T-helper 17 cell (primary cell): ENCODE data around the gene TTLL5. TPM values are rescaled to one million over a fixed set of nuclear protein-coding genes. Genes with fewer than 3 reads are reported as not detected.

ENCODE experiments used
- ATAC-seq: fragments of 150-1000 bp; cut with Tn5 transposase; 2 replicates; pipeline ENCODE4 v1.10.0; 2021; ENCODE audit warnings: mild to moderate bottlenecking, moderate library complexity
- DNase-seq, 3 donors: peaks; one replicate each; pipeline versions ENCODE4 v3.0.0 to v3.0.0-alpha.2; 2020 to 2021
- H3K9me3 ChIP-seq: one replicate; pipeline ENCODE4 v1.7.0; 2013; ENCODE audit warnings: low read length, mild to moderate bottlenecking; ENCODE audit not compliant: control insufficient read depth, poor library complexity, severe bottlenecking
- H3K27ac Mint-ChIP-seq: one replicate; pipeline ENCODE4 v1.8.0; 2022; ENCODE audit warnings: mild to moderate bottlenecking, moderate library complexity, mixed read lengths
- H3K27me3 Mint-ChIP-seq: one replicate; pipeline ENCODE4 v1.8.0; 2022; ENCODE audit warnings: mixed read lengths
- H3K36me3 Mint-ChIP-seq: one replicate; pipeline ENCODE4 v1.8.0; 2022; ENCODE audit warnings: low read depth, mixed read lengths
- H3K4me1 Mint-ChIP-seq: one replicate; pipeline ENCODE4 v1.8.0; 2022; ENCODE audit warnings: mild to moderate bottlenecking, mixed read lengths
- H3K4me3 Mint-ChIP-seq: one replicate; pipeline ENCODE4 v1.8.0; 2022; ENCODE audit warnings: mild to moderate bottlenecking, moderate library complexity, mixed read lengths
- total RNA-seq, 4 donors: library from RNA in 2 of 4; stranded (reverse) in 2 of 4; gene quantifications; one replicate each; pipeline ENCODE4 v1.2.3 and lab custom pipeline; 2022 to 2026

The TTLL5 gene
- total RNA-seq, 2 donors from 2014 or later = 26.0 to 31.9 TPM

DNA sequence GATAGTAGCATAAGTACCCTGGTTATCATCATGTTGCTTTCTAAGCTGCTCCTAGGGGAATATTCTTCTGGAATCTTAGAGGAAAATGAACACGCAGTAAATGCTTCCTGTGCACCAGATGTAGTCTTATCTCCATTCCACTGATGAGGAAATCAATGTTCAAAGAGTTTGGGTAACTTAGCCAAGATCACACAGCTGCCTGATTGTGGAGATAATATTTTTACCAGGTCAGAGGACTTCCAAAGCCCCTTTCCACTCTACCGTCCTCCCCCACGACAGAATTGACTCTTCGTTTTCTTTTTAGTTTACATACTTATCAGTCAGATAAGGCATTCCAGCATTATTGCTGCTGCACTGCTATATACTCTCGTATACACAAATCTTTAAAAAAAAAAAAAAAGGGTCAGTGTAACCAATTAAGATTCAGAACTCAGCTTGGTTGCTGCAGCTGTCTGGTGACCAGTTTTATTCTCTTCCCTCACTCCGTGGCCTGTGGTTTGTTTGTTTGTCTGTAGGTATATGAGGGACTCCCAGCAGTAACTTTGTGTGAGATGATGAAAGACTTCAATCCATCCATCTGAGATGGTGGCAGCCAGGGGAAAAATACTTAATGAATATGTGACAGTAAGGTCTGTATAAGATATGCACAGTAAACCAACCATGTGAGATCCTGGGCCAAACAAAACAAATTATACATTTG lies 210.3 kb downstream of the TTLL5 start:
- no peaks in the 10 kb centered on the region for H3K27me3 Mint-ChIP-seq
- H3K4me3 Mint-ChIP-seq = no peak overlapping the region
- no peak overlapping the region for H3K27ac Mint-ChIP-seq
- H3K9me3 ChIP-seq = no peaks in the 10 kb centered on the region
- ATAC-seq = no peak
- no peak for DNase-seq
- H3K4me1 Mint-ChIP-seq = peaks cover 2% of the 10 kb centered on the region
- H3K36me3 Mint-ChIP-seq = peaks cover 3% of the 10 kb centered on the region

DNA sequence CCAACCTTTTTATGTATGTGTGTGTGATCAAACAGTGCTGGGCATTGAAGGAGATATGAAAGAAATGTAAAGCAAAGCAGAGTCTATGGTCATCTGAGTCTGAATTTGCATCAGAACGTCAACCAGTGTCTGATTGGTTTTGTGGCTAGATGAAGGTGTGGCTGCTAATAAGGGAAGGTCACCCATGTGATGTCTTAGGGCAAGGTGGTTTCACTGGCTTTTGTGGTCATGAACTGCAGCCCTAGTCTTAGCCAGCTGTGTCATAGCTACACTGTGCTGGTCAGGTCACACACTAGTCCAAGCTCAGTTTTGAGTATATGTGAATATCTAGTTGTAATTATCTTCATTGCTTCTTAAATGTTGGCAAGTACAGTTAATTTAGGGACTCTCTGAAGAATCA lies 214.9 kb downstream of the TTLL5 start:
- peaks cover 2% of the 10 kb centered on the region for H3K4me1 Mint-ChIP-seq
- DNase-seq (no peak), ATAC-seq (no peak)
- H3K4me3 Mint-ChIP-seq = no peak overlapping the region
- H3K9me3 ChIP-seq = no peaks in the 10 kb centered on the region
- no peaks in the 10 kb centered on the region for H3K27me3 Mint-ChIP-seq
- peaks cover 3% of the 10 kb centered on the region for H3K36me3 Mint-ChIP-seq
- H3K27ac Mint-ChIP-seq = no peak overlapping the region

DNA sequence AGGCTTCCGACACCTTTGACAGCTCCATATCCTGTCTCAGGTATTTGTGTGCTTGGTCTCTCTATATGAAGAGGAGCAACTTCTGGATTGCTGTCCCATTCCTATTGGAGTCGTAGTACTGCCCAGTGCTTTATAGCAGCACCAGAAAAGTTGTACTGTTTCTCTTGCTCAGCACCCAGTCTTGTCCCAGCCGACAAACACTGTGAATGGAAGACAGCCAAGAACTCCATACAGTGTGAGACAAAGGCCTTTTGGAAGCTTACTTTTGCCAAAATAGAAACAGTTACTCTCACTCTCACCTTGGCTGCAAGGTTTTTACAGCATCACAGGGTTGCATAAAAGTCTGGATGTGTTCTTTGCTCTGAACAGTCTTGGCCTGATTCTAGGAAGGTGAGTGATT lies 215.5 kb downstream of the TTLL5 start:
- Mint-ChIP-seq H3K4me3 (no peak overlapping the region), H3K27me3 (no peaks in the 10 kb centered on the region), H3K4me1 (no peaks in the 10 kb centered on the region), H3K27ac (no peak overlapping the region), H3K36me3 (peaks cover 3% of the 10 kb centered on the region)
- no peak for DNase-seq
- H3K9me3 ChIP-seq = no peaks in the 10 kb centered on the region
- no peak for ATAC-seq

DNA sequence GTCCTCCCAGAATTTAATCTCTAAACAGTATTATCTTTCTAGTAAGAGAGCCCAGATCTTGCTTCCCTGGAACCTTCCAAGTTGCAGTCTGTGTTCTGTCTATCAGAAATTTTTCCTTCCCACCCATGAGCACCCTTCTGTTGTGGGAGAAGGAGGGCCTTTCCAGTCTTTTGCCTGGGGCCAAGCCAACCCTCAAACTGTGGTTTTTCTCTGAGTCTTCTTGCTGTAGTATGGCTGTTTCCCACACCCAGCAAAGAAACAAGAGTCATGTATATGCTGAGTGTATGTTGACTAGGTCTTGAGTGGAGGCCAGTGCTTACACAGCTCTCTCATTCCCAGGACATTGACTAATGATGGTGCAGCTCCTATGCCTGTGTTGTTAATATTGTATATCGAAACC lies 216.2 kb downstream of the TTLL5 start:
- Mint-ChIP-seq H3K4me1 (peaks cover 2% of the 10 kb centered on the region), H3K36me3 (peaks cover 3% of the 10 kb centered on the region), H3K27me3 (no peaks in the 10 kb centered on the region), H3K27ac (no peak overlapping the region), H3K4me3 (no peak overlapping the region)
- no peak for ATAC-seq
- H3K9me3 ChIP-seq = no peaks in the 10 kb centered on the region
- DNase-seq = no peak

DNA sequence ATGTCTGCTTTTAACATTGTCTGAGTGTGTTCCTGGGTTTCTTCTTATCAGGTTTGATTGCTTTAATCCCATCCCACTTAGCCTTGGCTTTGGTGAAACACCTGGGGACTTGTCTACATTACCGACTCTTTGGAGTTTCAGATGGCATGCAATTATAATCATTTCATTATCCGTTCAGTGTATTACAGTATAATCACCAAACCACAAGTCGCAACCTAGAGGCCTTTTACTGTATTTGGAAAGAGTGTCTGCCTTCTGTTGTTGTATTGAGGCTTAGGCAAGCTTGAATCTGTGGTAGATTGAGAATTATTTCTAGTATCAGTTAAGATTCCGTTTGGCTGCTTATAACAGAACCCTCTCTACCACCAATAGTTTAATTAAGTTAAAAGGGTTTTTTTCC lies 216.8 kb downstream of the TTLL5 start:
- Mint-ChIP-seq H3K4me3 (no peak overlapping the region), H3K27me3 (no peaks in the 10 kb centered on the region), H3K27ac (no peak overlapping the region), H3K4me1 (peaks cover 2% of the 10 kb centered on the region), H3K36me3 (peaks cover 3% of the 10 kb centered on the region)
- H3K9me3 ChIP-seq = no peaks in the 10 kb centered on the region
- DNase-seq (no peak), ATAC-seq (no peak)

DNA sequence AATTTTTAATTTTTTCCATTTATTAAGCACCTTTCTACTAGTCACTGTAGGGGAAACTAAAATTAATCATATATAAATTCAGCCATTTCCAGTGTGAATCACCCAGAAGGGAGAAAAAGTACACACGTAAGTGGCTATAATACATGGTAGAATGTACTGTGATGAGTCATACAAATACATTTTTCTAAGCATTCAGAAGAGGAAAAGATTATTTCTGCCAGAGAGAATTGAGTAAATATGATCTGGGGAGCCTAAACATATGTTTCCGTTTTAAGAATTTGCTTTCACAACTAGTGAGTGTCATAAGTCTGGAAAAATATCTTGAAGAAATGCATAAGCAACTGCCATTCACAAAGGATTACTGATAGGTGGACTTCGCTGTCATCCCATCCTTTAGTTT lies 218.0 kb downstream of the TTLL5 start:
- Mint-ChIP-seq H3K4me3 (no peak overlapping the region), H3K4me1 (peaks cover 2% of the 10 kb centered on the region), H3K36me3 (no peaks in the 10 kb centered on the region), H3K27me3 (no peaks in the 10 kb centered on the region), H3K27ac (no peak overlapping the region)
- ATAC-seq = no peak
- no peak for DNase-seq
- H3K9me3 ChIP-seq = no peaks in the 10 kb centered on the region

DNA sequence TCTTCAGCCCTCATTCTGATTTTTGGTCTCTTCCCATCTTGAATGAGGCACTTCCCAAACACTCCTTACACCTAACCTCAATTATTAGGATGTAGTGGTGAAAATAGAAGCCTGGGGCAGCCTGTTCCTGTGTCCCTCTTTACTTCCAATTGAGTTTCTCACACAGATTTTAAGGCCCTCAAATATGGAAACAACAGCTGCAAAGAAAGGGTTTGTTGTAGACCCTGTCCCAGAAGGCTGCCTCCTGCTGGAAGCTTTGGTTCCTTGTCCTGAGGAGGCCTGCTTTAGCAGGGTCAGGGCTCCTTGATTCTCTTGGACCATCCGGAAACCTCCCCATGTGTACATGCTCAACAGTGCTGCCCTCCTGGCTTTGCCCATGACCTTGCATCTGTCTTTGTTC lies 219.5 kb downstream of the TTLL5 start:
- no peaks in the 10 kb centered on the region for H3K27me3 Mint-ChIP-seq
- H3K4me3 Mint-ChIP-seq = no peak overlapping the region
- ATAC-seq (no peak), DNase-seq (no peak)
- H3K27ac Mint-ChIP-seq = no peak overlapping the region
- H3K4me1 Mint-ChIP-seq = peaks cover 2% of the 10 kb centered on the region
- H3K9me3 ChIP-seq = no peaks in the 10 kb centered on the region
- H3K36me3 Mint-ChIP-seq = no peaks in the 10 kb centered on the region

DNA sequence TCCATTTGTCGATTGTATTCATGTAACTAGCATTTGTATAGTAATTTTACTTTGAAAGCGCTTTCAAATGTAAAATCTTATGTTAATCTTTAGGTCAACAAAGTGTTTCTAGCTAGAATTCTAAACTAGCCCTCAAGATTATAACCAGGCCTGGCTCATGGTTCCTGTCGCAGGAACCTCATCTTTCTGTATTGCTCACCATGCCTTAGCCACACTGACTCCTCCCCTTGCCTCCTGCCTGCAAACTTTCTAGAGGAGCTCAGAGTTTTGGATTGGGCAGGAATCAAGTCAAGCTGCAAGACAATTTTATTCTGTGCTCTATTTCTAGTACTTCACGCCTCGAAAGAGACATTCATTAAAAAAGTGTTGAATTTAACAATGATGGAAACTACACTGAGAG lies 220.9 kb downstream of the TTLL5 start:
- no peak overlapping the region for H3K27ac Mint-ChIP-seq
- no peak overlapping the region for H3K4me3 Mint-ChIP-seq
- no peaks in the 10 kb centered on the region for H3K9me3 ChIP-seq
- ATAC-seq (no peak), DNase-seq (no peak)
- H3K27me3 Mint-ChIP-seq = no peaks in the 10 kb centered on the region
- H3K4me1 Mint-ChIP-seq = peaks cover 2% of the 10 kb centered on the region
- peaks cover 4% of the 10 kb centered on the region for H3K36me3 Mint-ChIP-seq

DNA sequence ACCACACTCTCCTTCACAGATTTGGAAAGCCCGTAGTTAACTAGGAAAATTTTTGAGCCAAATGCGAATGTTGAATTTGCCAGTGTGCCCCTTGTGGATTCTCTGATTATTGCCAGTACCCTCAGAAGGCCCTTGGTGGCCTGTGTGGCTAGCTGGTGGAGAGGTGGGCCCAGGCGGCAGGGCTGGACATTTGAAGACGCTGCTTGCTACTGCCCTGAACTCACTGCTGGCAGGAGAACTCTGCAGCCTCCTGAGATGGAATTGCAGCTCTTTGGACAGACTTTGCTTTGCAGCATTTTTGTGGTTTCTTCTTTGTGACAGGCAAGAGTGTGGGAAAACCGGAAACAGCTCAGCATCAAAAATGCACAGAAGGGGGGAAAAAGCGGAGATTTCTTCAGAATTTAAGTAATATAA lies 223.2 kb downstream of the TTLL5 start:
- no peak overlapping the region for H3K27ac Mint-ChIP-seq
- peaks cover 2% of the 10 kb centered on the region for H3K4me1 Mint-ChIP-seq
- no peaks in the 10 kb centered on the region for H3K9me3 ChIP-seq
- ATAC-seq (no peak), DNase-seq (no peak)
- peaks cover 11% of the 10 kb centered on the region for H3K36me3 Mint-ChIP-seq
- no peak overlapping the region for H3K4me3 Mint-ChIP-seq
- H3K27me3 Mint-ChIP-seq = no peaks in the 10 kb centered on the region

DNA sequence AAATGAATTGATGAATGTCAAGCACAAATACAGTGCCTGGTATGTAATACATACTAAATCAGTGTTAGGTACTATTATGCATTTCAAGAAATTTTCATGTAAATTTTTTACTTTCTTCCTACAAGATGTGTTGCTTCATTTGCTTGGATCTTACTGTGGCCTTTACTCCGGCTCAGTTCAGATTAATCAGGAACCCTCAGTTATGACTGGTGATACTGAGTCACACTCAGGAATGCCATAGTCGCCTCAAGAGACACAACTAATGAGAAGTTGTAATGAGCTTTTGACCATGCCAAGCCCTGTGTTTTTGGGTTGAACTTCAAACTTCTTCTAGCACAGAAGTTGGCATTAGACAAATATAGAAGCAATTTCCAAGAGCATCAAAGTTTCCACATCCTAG lies 224.8 kb downstream of the TTLL5 start:
- H3K4me3 Mint-ChIP-seq = no peak overlapping the region
- no peak for ATAC-seq
- H3K4me1 Mint-ChIP-seq = peaks cover 2% of the 10 kb centered on the region
- H3K9me3 ChIP-seq = no peaks in the 10 kb centered on the region
- peaks cover 11% of the 10 kb centered on the region for H3K36me3 Mint-ChIP-seq
- no peaks in the 10 kb centered on the region for H3K27me3 Mint-ChIP-seq
- no peak overlapping the region for H3K27ac Mint-ChIP-seq
- no peak for DNase-seq

DNA sequence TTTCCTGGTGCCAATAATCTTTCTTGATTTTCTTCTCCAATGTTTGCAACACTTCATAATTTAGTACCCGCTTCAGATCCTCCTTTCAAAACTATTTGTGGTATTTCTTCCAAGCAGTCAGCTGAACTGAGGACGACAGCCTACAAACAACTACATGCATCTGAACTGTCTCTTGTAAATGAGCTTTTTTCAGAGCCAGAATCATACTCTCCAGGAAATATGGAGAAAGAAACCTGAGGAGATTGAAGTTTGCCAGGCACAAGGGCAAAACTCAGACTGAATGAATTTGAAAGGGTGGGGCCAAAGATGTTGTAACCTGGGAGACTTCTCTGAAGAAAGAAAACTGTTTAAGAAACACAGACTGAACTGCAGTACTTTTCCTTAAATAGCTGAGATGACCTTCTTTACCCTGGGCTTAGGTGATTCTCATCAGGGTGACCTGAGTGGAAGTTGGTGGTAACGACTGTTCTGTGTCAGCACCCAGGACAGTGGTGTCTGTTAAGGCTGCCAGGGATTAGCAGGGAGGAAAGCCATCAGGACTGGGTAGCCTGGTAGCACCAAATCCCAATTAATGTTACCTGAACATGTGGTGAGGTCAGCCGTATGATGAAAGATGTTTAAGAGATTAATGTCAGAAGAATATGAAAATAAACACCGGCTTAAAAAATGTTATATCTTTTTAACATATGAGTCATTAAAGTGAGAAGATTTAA lies 225.7 kb downstream of the TTLL5 start:
- Mint-ChIP-seq H3K27ac (no peak overlapping the region), H3K27me3 (no peaks in the 10 kb centered on the region), H3K36me3 (peaks cover 13% of the 10 kb centered on the region), H3K4me3 (no peak overlapping the region), H3K4me1 (peaks cover 2% of the 10 kb centered on the region)
- ATAC-seq (no peak), DNase-seq (no peak)
- H3K9me3 ChIP-seq = no peaks in the 10 kb centered on the region

DNA sequence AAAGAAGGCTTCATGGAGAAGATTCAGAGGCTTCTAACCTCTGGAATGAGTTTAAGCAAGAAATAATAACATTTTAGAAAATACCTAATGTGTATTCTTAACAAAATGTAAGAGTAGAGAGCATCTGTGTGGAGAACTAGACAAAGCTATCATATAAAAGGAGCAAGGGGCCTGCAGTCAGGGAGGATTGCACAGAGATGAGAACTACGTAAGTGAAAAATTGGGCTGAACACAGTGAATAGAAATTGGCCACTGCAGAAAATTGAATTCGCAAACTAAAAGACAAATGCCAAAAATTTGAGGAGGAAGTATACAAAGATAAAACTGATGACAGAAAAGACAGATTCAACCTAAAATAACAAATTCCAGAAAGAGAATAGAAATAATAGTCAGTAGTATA lies 227.9 kb downstream of the TTLL5 start:
- no peak for ATAC-seq

DNA sequence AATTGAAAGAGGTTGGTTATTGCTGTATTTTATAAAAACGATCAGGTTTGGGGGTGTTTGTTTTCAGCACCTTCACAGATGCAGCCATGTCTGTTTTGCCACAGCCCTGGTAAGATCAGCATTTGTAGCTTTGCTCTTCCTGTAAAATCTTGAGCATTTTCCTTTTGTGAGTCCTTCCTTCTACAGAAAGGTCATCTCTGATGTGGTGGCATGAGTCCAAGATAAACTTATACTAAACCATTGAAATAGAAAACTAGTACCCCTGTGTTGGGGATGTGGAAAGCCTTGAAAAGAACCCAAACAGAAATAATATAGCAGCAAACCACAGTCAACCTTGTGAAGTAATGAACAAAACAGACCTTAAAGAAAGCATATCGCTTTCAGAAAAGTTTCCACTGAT lies 235.3 kb downstream of the TTLL5 start:
- H3K27me3 Mint-ChIP-seq = no peaks in the 10 kb centered on the region
- DNase-seq (no peak), ATAC-seq (no peak)
- no peaks in the 10 kb centered on the region for H3K9me3 ChIP-seq
- no peak overlapping the region for H3K27ac Mint-ChIP-seq
- H3K4me3 Mint-ChIP-seq = no peak overlapping the region
- peaks cover 3% of the 10 kb centered on the region for H3K36me3 Mint-ChIP-seq
- peaks cover 5% of the 10 kb centered on the region for H3K4me1 Mint-ChIP-seq

More for the DNA sequence above, 227.9 kb downstream of the TTLL5 start:
- no peaks in the 10 kb centered on the region for H3K9me3 ChIP-seq
- no peak for DNase-seq
- H3K4me3 Mint-ChIP-seq = no peak overlapping the region
- no peak overlapping the region for H3K27ac Mint-ChIP-seq
- no peaks in the 10 kb centered on the region for H3K4me1 Mint-ChIP-seq
- H3K27me3 Mint-ChIP-seq = no peaks in the 10 kb centered on the region
- peaks cover 13% of the 10 kb centered on the region for H3K36me3 Mint-ChIP-seq

DNA sequence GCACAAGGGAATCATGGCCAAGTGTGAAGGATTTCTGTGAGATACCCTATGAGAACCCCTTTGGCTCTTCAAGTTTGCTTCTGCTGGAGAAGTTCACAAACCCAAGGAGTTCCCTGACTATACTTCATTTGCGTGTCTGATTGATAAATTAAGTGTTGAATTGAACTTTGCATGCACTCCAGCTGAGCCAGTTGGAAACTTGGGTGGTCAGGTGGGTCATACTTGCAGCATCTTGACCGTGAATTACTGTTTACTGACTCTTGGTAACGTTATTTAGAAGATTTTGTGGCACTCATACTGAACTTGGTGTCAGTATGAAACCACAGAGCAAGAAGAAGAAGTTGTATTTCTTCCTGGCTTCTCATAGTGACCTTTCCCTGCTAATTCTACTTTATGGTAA lies 243.3 kb downstream of the TTLL5 start:
- Mint-ChIP-seq H3K4me3 (no peak overlapping the region), H3K27me3 (no peaks in the 10 kb centered on the region), H3K4me1 (peaks cover 2% of the 10 kb centered on the region), H3K36me3 (peaks cover 2% of the 10 kb centered on the region), H3K27ac (no peak overlapping the region)
- DNase-seq (no peak), ATAC-seq (no peak)
- H3K9me3 ChIP-seq = no peaks in the 10 kb centered on the region
